ENCODE measurements around the gene CACNA1G. TPM values are rescaled to one million over a fixed set of nuclear protein-coding genes. Genes with fewer than 3 reads are reported as not detected.

The CACNA1G gene
- total RNA-seq, 4 donors from 2014 or later: under 0.01 to 28.9 (median 6.0) TPM

- no peak for DNase-seq
- Histone ChIP-seq H3K27me3 (peaks cover 0 to 6% of the 10 kb centered on the region in 2 donors), H3K4me3 (peak overlapping the region in 1 of 2 donors; percentile 5), H3K27ac (no peak overlapping the region), H3K36me3 (no peaks in the 10 kb centered on the region), H3K4me1 (peaks cover 0 to 17% of the 10 kb centered on the region in 2 donors), H3K9me3 (no peaks in the 10 kb centered on the region)
- no peak for TF ChIP-seq POLR2A (IDR thresholded peaks at IDR 0.05)
- intact Hi-C loops (cut with DNase I; ENCODE audit: low total_unique reads): no loop called here
These were observed 27.3 kb upstream of the CACNA1G start for GRCh38 chr17:50533185-50533584.

GRCh38 chr17:50533720-50534148 lies 26.8 kb upstream of the CACNA1G start:
- H3K27me3 ChIP-seq: peaks cover 0 to 6% of the 10 kb centered on the region in 2 donors
- DNase-seq: peak; percentile 42 to 75
- H3K4me1 ChIP-seq: peaks cover 0 to 17% of the 10 kb centered on the region in 2 donors
- peak overlapping the region in 1 of 2 donors; percentile 5 for H3K4me3 ChIP-seq
- no peak for TF ChIP-seq CTCF (IDR thresholded peaks at IDR 0.05)
- no peak for TF ChIP-seq POLR2A (IDR thresholded peaks at IDR 0.05)
- H3K36me3 ChIP-seq: no peaks in the 10 kb centered on the region
- H3K27ac ChIP-seq: no peak overlapping the region
- intact Hi-C loops (cut with DNase I; ENCODE audit: low total_unique reads): no loop called here
- no peaks in the 10 kb centered on the region for H3K9me3 ChIP-seq

GRCh38 chr17:50534222-50534978 lies 26.1 kb upstream of the CACNA1G start:
- peak in 1 of 4 experiments; percentile 22 for TF ChIP-seq CTCF (IDR thresholded peaks at IDR 0.05)
- no peak for TF ChIP-seq POLR2A (IDR thresholded peaks at IDR 0.05)
- Histone ChIP-seq H3K27ac (no peak overlapping the region), H3K27me3 (peaks cover 0 to 6% of the 10 kb centered on the region in 2 donors), H3K4me3 (no peak overlapping the region), H3K9me3 (no peaks in the 10 kb centered on the region), H3K4me1 (peaks cover 0 to 17% of the 10 kb centered on the region in 2 donors), H3K36me3 (no peaks in the 10 kb centered on the region)
- DNase-seq: no peak
- intact Hi-C loops (cut with DNase I; ENCODE audit: low total_unique reads): no loop called here

- intact Hi-C loops (cut with DNase I; ENCODE audit: low total_unique reads): no loop called here
These were observed 25.6 kb upstream of the CACNA1G start for GRCh38 chr17:50534979-50535326.

GRCh38 chr17:50535407-50535806 lies 25.1 kb upstream of the CACNA1G start:
- peaks cover 0 to 6% of the 10 kb centered on the region in 2 donors for H3K27me3 ChIP-seq
- TF ChIP-seq POLR2A (IDR thresholded peaks at IDR 0.05): no peak
- no peak for TF ChIP-seq CTCF (IDR thresholded peaks at IDR 0.05)
- intact Hi-C loops (cut with DNase I; ENCODE audit: low total_unique reads): no loop called here
- H3K4me1 ChIP-seq: peaks cover 0 to 17% of the 10 kb centered on the region in 2 donors
- DNase-seq: no peak
- no peak overlapping the region for H3K4me3 ChIP-seq
- H3K36me3 ChIP-seq: no peaks in the 10 kb centered on the region
- no peaks in the 10 kb centered on the region for H3K9me3 ChIP-seq
- no peak overlapping the region for H3K27ac ChIP-seq

More at GRCh38 chr17:50534979-50535326, 25.6 kb upstream of the CACNA1G start:
- H3K27ac ChIP-seq: no peak overlapping the region
- H3K9me3 ChIP-seq: no peaks in the 10 kb centered on the region
- peaks cover 0 to 17% of the 10 kb centered on the region in 2 donors for H3K4me1 ChIP-seq
- no peaks in the 10 kb centered on the region for H3K36me3 ChIP-seq
- TF ChIP-seq POLR2A (IDR thresholded peaks at IDR 0.05) (no peak), CTCF (IDR thresholded peaks at IDR 0.05) (no peak)
- no peak overlapping the region for H3K4me3 ChIP-seq
- H3K27me3 ChIP-seq: peaks cover 0 to 6% of the 10 kb centered on the region in 2 donors
- DNase-seq: no peak
